NCI-H526 (cell line): Measurements from ENCODE around the gene FAM110A.
"Not testable (repeated sequence)": the region's sequence is repeated elsewhere in the genome, so short reads cannot be mapped to it uniquely, and the experiment has no call there.

Experiments
- DNase-seq, 2 experiments: peaks; one replicate each; lab custom pipeline; 2025; lab: John Stamatoyannopoulos, UW

Gene FAM110A

GRCh38 chr20:823574-823902 is 10.0 kb upstream of the FAM110A start:
- DNase-seq = no peak

DNA sequence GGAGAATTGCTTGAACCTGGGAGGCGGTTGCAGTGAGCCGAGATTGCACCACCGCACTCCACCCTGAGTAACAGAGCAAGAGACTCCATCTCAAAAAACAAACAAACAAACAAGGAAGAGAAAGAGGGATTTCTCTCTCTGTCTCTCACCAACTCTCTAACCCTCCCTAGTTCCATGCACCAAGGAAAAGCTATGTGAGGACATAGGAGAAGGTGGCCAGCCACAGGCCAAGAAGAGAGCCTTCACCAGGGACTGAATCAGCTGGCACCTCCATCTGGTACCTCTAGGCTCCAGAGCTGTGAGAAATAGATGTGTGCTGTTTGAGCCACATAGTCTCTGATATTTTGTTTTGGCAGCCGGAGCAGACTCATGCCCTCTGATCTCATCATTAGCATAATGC is 9.0 kb upstream of the FAM110A start:
- DNase-seq = no peak

DNA sequence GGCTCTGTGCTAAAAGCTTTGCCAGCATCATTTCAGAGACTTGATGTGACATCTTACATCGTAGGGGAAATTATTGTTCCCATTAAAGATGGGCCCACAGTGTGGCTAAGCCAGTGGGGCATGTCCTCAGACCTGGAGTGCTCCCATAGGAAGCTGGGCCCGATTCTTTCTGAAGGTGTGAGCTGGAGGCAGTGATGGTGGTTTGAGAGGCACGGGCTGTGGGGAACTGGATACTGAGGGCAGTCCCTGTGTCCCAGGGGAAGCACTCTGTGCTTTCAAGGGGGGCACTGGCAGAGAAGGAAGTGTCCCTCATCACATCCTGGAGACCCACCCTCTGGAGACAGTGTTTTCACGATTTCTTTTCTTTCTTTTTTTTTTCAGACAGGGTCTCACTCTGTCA is 8.6 kb upstream of the FAM110A start:
- no peak for DNase-seq

GRCh38 chr20:825710-826421 is 7.6 kb upstream of the FAM110A start:
- no peak for DNase-seq

DNA sequence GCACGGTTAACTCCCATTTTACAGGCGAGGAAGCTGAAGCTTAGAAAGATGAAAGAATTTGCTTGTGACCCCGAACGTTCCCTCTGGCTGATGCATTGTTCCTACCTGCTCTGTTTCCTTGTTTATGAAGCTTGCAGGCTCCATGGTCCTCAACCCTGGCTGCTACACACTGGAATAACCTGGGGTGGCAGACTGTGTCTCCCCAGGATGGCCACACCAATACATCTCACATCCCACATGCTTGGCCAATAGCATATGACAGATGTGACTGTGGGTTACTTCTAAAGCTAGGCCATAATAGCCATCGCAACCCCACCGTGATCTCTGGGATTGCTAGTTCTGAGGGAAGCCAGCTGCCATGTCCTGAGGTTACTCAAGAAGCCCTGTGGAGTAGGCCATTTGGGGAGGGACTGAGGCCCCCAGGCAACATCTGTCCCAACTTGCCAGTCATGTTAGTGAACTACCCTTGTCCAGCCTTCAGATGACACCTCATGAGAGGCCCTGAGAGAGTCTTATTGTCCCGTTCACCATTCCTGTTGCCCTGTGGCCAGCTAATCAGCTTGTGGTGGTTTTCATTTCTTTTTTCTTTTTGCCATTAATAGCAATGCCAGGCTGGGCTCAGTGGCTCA is 6.7 kb upstream of the FAM110A start:
- DNase-seq = no peak

GRCh38 chr20:827981-828380 is 5.5 kb upstream of the FAM110A start:
- DNase-seq = not testable (repeated sequence)

DNA sequence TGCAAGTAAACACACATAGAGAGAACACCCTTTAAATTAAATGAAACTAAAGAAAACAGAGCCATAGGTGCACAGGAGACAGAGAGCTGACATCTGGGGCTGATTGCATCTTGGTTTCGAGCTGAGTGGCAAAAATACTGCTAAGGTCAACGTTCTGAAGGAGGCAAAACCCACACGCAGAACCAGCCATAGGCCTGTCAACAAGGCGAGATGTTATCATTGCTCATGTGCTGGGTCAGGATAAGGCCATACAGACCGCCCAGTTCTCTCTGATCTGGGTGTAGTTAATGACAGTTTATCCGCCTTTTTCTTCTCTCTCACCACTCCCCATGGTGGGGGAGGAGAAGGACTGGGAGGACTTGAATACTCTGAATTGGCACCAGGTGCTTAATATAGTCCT is 4.5 kb upstream of the FAM110A start:
- DNase-seq = no peak

GRCh38 chr20:829551-829950 is 4.0 kb upstream of the FAM110A start:
- no peak for DNase-seq

DNA sequence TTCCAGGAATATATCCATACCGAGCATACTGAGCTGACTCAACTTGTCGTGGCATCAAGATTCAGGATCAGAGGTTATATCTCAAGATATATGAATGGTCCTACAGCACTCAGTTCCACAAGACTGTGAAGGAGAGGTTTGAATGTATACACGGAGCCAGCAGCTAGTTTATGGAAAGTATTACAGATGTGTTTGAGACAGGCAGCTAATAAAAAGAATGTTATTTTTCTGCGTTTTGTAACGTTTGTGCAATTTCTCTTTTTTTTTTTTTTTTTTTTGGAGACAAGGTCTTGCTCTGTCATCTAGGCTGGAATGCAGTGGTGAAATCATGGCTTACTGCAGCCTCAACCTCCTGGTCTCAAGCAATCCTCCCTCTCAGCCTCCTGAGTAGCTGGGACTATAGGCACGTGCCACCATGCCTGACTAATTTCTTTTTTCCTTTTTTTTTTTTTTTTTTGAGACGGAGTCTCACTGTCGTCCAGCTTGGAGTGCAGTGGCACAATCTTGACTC is 3.4 kb upstream of the FAM110A start:
- DNase-seq = no peak

DNA sequence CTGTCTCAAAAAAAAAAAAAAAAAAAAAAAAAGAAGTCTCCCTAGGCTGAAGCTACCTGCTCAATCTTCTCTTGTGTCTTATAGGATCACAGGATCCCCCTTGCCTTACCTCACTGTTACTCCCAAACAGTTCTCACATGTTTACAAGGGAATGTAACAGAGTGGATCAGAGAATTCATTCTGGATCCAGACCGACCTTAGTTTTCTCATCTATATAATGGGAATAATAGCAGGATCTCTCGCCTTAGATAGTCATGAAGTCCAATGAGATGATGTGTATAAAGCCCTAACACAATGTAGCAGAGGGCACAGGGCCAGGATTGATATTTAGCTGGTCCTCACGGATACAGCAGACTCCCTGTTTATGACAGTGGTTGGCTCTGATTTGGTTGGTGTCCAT is 2.3 kb upstream of the FAM110A start:
- DNase-seq = no peak

GRCh38 chr20:831956-832355 is 1.6 kb upstream of the FAM110A start:
- DNase-seq = no peak

- no peak for DNase-seq
Observed at GRCh38 chr20:833121-833449, 430 bp upstream of the FAM110A start.

DNA sequence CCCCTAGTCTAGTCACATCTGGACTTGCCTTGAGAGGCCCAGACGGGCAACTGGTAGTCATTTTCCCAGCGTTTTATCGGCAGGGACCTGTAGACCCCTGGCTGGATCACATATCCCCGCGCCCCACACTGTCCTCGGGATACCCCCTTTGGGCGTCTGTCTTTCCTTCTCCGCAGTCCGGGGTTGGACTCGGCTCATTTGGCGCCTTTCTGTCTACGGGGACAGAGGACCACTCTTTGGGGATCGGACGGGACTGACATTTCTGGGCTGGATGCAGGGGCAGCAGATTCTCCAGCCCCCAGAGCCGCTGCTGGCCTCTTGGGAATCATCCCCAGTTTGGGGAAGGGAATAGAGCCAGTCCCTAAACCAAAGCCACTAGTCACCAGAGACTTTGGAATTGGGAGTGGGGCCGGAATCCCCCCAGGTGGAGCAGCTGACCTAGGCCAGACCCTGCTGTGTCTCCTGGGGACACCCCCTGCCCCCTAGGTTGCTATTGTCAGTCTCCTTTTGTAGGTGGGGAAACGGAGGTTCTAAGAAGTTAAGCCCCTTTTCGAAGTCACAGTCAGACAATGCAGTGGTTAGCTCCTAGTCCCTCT is 734 bp downstream of the FAM110A start:
- DNase-seq = no peak

DNA sequence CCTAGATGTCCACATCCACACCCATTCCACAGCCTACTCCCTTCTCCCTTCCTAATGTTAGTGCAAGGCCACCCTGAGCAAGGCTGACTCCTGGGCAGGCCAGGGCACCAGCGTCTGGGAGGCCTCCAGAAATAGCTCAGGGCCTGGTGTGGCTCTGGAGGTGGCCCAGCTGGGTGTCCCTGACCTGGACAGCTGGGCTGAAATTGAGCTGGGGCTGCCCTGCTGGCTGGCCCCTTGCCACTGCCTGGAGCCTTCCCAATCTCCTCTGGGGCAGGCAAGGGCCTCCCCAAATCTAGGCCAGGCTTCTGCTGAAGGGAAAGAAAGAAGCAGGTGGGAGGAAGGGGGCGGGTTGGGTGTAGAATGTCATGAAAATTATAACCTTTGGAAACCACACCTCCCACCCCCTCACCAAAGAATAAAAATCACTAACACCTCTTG is 2.1 kb downstream of the FAM110A start:
- no peak for DNase-seq

DNA sequence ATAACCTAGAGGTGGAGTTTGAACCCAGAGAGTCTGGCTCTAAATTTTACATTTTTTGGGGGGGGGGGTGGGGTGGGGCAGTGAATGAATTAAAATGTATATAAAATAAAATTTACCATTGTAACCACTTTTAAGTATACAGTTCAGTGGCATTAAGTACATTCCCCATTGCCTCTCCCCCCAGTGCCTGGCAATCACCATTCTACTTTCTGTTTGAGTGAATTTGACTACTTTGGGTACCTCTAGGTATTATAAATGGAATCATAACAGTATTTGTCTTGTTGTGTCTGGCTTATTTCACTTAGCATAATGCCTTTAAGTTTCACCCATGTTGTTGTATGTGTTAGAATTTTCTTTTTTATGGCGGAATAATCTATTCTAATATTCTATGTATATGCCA is 2.7 kb downstream of the FAM110A start:
- DNase-seq = no peak

- no peak for DNase-seq
Observed at GRCh38 chr20:839015-839414, 5.5 kb downstream of the FAM110A start.

DNA sequence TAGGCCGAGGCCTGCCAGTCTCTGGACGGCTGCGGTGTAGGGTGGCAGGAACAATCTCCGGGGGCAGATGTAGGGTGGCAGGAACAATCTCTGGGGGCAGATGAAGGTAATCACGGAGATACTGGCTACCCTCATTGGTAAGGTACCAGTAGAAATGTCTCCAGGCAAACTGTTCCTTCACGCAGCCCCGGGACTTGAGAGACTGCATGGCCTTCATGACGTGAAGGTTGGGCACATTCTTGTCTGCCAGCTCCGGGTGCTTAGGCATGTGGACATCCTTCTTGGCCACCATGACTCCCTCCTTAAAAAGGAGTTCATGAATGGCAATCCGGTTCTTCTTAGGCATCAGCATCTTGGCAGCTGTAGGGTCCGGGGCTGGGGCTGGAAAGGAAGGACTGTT is 6.1 kb downstream of the FAM110A start:
- no peak for DNase-seq

- no peak for DNase-seq
Observed at GRCh38 chr20:840503-840857, 7.0 kb downstream of the FAM110A start.

DNA sequence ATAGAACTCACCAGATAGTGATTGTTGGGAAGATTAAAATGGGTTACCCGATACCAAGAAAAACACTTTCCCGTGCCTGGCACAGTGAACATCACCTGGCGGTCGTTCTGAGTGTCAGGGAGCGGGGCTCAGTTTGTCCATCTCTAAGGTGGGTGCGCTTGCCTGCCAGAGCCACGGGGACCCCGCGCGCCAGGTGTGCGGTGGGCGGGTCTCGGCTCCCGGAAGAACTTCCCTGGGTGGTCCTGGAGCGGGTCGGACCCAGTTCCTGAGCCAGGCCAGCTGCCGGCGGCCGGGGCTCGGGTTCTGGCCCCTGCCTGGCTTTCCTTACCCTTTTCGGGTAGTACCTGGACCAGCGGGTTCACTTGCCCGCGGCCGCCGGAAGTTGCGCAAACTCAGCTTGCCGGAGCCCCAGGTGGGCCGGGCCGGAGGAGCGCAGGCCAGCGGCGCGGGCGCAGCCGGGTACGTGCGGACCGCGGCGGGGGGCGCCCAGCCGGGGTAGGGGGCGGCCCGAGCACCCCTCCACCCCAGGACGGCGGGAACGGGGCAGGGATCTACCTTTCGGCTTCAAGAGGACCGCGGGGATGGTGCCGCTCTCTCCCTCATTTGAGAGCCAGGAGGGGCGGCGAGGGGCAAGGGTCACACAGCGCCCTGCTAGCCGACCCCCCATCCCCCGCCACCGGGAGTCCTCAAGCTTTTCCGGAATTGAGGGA is 7.5 kb downstream of the FAM110A start:
- DNase-seq = peak in 1 of 2 experiments; percentile 71

- DNase-seq = peak in 1 of 2 experiments; percentile 69
Observed at GRCh38 chr20:841568-842546, 8.3 kb downstream of the FAM110A start.

- DNase-seq = no peak
Observed at GRCh38 chr20:842547-842940, 9.0 kb downstream of the FAM110A start.

GRCh38 chr20:843912-844311 is 10.4 kb downstream of the FAM110A start:
- DNase-seq = no peak
